ENCODE data around the gene CHCHD3. TPM values are rescaled to one million over a fixed set of nuclear protein-coding genes. Genes with fewer than 3 reads are reported as not detected.

The CHCHD3 gene
- total RNA-seq: 32.5 and 46.7 TPM in 2 replicates

DNA sequence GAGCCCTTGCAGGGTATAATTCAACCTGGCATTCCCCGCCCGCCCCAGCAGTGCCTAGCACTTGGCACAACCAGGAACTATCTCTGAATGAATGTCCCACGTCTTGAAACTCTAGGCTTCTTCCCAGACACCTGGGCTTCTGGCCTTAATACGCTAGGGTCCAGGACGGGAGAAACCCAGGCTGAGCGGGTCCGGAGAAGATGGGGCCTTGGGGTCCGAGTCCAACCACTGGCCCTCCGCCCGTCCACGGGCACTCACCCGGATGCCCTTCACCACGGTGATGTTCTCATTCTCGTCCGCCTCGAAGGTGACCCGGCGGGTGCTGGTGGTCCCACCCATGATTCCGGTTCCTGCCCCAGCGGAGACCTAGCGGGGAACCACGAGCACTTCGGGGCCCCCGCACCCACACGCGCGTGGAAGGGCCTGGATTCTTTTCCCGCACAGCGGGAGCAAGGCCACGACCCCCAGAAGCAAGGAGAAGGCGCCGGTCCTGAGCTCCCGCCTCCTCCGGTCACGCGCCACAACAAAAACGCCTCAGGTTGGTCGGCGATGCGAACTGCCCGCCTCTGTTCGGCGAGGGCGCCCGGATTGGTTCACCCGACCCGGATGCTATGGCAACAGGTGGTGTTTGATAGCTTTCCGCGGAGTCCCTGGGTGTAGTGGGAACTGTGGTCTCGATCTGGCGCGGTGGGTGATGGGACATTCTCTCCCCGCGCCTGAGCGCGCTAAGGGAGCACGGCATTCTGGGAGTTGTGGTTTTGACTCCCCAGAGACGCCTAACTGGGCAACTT is at the start of gene CHCHD3:
TSS of gene CHCHD3 (minus strand) at position 492 of the 791 bp plus-strand sequence. CDS start at position 339, 153 bp downstream.

Other genes with a start within 250 kb of the CHCHD3 start
- gene EXOC4, start 171.0 kb upstream of the CHCHD3 start, total RNA-seq: 41.7 and 44.7 TPM in 2 replicates